Uterus (tissue), 2 donors: ENCODE data around the gene NTSR1.

ENCODE experiments used
- POLR2A ChIP-seq, 2 donors: fragments of 450-650 bp; IDR thresholded peaks; one replicate each; pipeline ENCODE4 v1.6.1; 2016; ENCODE audit warnings: antibody characterized with exemption in 2 of 2, mild to moderate bottlenecking in 1 of 2, moderate library complexity in 1 of 2
- TF ChIP-seq, protein P1 (sequence below), 4 experiments: fragments of 200-600 bp in 2 of 4; fragments of 450-650 bp in 2 of 4; sonication (generic) in 2 of 4; IDR thresholded peaks; one replicate each; pipeline ENCODE4 v1.5.1; 2016 to 2019; ENCODE audit warnings: antibody characterized with exemption in 4 of 4, mild to moderate bottlenecking in 2 of 4, moderate library complexity in 1 of 4

- TF ChIP-seq, protein P1, sequence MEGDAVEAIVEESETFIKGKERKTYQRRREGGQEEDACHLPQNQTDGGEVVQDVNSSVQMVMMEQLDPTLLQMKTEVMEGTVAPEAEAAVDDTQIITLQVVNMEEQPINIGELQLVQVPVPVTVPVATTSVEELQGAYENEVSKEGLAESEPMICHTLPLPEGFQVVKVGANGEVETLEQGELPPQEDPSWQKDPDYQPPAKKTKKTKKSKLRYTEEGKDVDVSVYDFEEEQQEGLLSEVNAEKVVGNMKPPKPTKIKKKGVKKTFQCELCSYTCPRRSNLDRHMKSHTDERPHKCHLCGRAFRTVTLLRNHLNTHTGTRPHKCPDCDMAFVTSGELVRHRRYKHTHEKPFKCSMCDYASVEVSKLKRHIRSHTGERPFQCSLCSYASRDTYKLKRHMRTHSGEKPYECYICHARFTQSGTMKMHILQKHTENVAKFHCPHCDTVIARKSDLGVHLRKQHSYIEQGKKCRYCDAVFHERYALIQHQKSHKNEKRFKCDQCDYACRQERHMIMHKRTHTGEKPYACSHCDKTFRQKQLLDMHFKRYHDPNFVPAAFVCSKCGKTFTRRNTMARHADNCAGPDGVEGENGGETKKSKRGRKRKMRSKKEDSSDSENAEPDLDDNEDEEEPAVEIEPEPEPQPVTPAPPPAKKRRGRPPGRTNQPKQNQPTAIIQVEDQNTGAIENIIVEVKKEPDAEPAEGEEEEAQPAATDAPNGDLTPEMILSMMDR (IDR thresholded peaks at IDR 0.05), result no peak
- TF ChIP-seq POLR2A (IDR thresholded peaks at IDR 0.05), result no peak
Observed at GRCh38 chr20:62759981-62760431, 51.4 kb downstream of the NTSR1 start.
